GM10248 (cell line): ENCODE measurements around the gene SMPX.

Source experiments
- CTCF ChIA-PET: fragments of 300-600 bp; sonication (Branson Sonifier 250); formaldehyde crosslinking; extraction: SDS; loops from one replicate; lab custom pipeline; 2021; ENCODE audit warnings: antibody characterized with exemption; lab: Yijun Ruan, JAX
- POLR2A ChIA-PET: fragments of 350-650 bp; sonication (Branson Sonifier 250); formaldehyde crosslinking; extraction: SDS; loops from one replicate; lab custom pipeline; 2020; ENCODE audit warnings: antibody characterized with exemption; lab: Yijun Ruan, JAX
- DNase-seq: peaks from one replicate; pipeline ENCODE4 v3.0.0; 2012; ENCODE audit errors: extremely low spot score
- TF ChIP-seq, protein P1 (sequence below): IDR thresholded peaks from 2 replicates; pipeline ENCODE4 v1.5.1; 2012; ENCODE audit warnings: mild to moderate bottlenecking, low read depth; ENCODE audit errors: extremely low read depth, missing control alignments, control extremely low read depth

SMPX gene

DNA sequence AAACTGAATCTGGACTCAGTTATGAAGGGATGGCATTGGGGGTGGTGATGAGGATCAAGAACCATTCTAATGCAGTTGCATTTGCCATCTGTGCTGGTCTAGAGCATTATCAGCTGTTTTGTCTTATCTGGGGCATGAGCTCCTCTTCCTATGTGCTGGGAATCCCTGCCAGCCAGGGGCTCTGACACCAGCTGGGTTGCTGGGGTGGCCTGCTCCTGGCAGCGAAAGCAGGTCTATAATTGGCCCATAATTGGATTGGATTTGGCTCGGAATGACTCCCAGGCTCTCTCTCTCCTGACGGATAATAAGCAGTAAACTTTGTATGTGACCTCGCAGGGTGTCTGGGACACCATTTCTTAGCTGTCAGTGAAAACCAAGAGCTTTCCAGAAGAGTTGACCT lies 34.1 kb downstream of the SMPX start:
- CTCF ChIA-PET = no interaction called here
- POLR2A ChIA-PET = no interaction called here
- TF ChIP-seq, protein P1, sequence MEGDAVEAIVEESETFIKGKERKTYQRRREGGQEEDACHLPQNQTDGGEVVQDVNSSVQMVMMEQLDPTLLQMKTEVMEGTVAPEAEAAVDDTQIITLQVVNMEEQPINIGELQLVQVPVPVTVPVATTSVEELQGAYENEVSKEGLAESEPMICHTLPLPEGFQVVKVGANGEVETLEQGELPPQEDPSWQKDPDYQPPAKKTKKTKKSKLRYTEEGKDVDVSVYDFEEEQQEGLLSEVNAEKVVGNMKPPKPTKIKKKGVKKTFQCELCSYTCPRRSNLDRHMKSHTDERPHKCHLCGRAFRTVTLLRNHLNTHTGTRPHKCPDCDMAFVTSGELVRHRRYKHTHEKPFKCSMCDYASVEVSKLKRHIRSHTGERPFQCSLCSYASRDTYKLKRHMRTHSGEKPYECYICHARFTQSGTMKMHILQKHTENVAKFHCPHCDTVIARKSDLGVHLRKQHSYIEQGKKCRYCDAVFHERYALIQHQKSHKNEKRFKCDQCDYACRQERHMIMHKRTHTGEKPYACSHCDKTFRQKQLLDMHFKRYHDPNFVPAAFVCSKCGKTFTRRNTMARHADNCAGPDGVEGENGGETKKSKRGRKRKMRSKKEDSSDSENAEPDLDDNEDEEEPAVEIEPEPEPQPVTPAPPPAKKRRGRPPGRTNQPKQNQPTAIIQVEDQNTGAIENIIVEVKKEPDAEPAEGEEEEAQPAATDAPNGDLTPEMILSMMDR = no peak
- no peak for DNase-seq

DNA sequence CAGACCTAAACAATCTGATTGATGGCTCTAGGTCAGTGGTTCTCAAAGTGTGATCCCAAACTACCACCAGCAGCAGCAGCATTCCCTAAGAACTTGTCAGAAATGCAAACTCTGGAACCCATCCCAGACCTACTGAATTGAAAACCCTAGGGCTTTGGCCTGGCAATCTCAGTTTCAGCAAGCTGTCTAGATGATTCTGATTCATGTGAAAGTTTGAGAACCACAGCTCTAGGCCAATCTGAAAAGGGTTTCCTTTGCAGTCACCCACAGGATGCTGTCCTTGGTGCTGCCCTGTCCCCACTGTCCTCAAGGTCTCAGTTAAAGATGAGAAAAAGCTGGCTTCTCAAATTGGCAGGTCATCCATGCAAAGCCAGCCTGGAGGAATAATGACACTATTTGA lies 34.8 kb downstream of the SMPX start:
- CTCF ChIA-PET = no interaction called here
- TF ChIP-seq, protein P1 = no peak
- no peak for DNase-seq
- POLR2A ChIA-PET = no interaction called here

DNA sequence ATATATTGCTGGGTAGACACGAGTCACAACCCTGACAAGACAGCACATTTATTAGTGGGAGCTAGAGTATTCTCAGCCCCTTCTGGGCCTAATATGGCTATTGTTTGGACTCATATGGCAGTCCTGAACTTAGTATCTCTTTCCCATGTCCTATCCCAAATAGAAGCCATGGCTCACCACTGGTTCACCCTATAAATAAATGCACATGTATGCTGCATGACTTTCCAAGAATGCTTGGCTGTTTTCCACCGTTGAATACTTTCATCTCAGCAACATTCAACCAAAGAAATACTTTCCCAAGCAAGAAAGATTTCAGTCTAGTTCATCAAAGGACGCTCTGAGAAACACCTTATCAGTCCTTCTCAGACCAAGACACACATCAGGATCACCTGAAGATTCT lies 36.7 kb downstream of the SMPX start:
- no peak for DNase-seq
- ChIA-PET CTCF (no interaction called here), POLR2A (no interaction called here)
- TF ChIP-seq, protein P1 = no peak

- ChIA-PET CTCF (no interaction called here), POLR2A (no interaction called here)
- TF ChIP-seq, protein P1 = no peak
- DNase-seq = no peak
Observed at GRCh38 chrX:21718575-21718974, 39.3 kb downstream of the SMPX start.

- ChIA-PET CTCF (no interaction called here), POLR2A (no interaction called here)
- no peak for DNase-seq
- TF ChIP-seq, protein P1 = no peak
Observed at GRCh38 chrX:21717802-21718201, 40.1 kb downstream of the SMPX start.

- TF ChIP-seq, protein P1 = no peak
- CTCF ChIA-PET = interaction anchor here (1.4 kb wide), 1 partner anchor 17 kb away, joined by 3 read pairs; no protein-coding TSS in a partner anchor
- POLR2A ChIA-PET = no interaction called here
- DNase-seq = no peak
Observed at GRCh38 chrX:21715825-21716224, 42.1 kb downstream of the SMPX start.

- ChIA-PET POLR2A (no interaction called here), CTCF (interaction anchor here (1.4 kb wide), 1 partner anchor 16 kb away, joined by 3 read pairs; no protein-coding TSS in a partner anchor)
- TF ChIP-seq, protein P1 = no peak
- no peak for DNase-seq
Observed at GRCh38 chrX:21715337-21715736, 42.6 kb downstream of the SMPX start.
